ENCODE data around the gene SQSTM1. TPM values are rescaled to one million over a fixed set of nuclear protein-coding genes. Genes with fewer than 3 reads are reported as not detected.
"Not testable (repeated sequence)": the region's sequence is repeated elsewhere in the genome, so short reads cannot be mapped to it uniquely, and the experiment has no call there.

Gene SQSTM1
- total and polyA plus RNA-seq, 10 donors, result 105 to 328 (median 276) TPM

- no peaks in the 10 kb centered on the region for H3K9me3 ChIP-seq
- peak; percentile 58 for DNase-seq
- H3K27me3 ChIP-seq (replicated peaks in 1 of 7), result no peaks in the 10 kb centered on the region
- no peak overlapping the region for H3K27ac ChIP-seq
- peaks cover 0 to 21% (median 0%) of the 10 kb centered on the region in 6 donors for H3K4me1 ChIP-seq
- H3K36me3 ChIP-seq, result peaks cover 2 to 96% (median 60%) of the 10 kb centered on the region in 6 donors
- TF ChIP-seq POLR2AphosphoS5 (IDR thresholded peaks at IDR 0.05), result peak in 1 of 3 donors; percentile 6
- no peak for TF ChIP-seq CTCF (IDR thresholded peaks at IDR 0.05 in 8 of 11, conservative IDR thresholded peaks at IDR 0.05 in 3 of 11)
- 90 to 100% (median 94%) methylated on average over 7 to 16 of the region's 16 CpGs for WGBS, 5 donors
- intact Hi-C loops (cut with DNase I; ENCODE audit: low total_unique reads), result no loop called here
- no peak overlapping the region for H3K4me3 ChIP-seq
Measured at GRCh38 chr5:179869641-179870402, 49.1 kb downstream of the SQSTM1 start.

- no peak overlapping the region for H3K4me3 ChIP-seq
- H3K36me3 ChIP-seq, result peaks cover 2 to 96% (median 60%) of the 10 kb centered on the region in 6 donors
- TF ChIP-seq POLR2A (IDR thresholded peaks at IDR 0.05) (no peak), POLR2AphosphoS5 (IDR thresholded peaks at IDR 0.05) (peak in 1 of 3 donors; percentile 28), CTCF (IDR thresholded peaks at IDR 0.05 in 8 of 11, conservative IDR thresholded peaks at IDR 0.05 in 3 of 11) (peak in 5 of 11 experiments; percentile 11 to 58 (median 32))
- peaks cover 0 to 21% (median 0%) of the 10 kb centered on the region in 6 donors for H3K4me1 ChIP-seq
- no peaks in the 10 kb centered on the region for H3K27me3 ChIP-seq (replicated peaks in 1 of 7)
- 69 to 90% (median 88%) methylated on average over 4 to 17 of the region's 17 CpGs for WGBS, 5 donors
- no peaks in the 10 kb centered on the region for H3K9me3 ChIP-seq
- intact Hi-C loops (cut with DNase I; ENCODE audit: low total_unique reads), result no loop called here
- no peak overlapping the region for H3K27ac ChIP-seq
- peak; percentile 71 for DNase-seq
Measured at GRCh38 chr5:179870403-179870903, 49.7 kb downstream of the SQSTM1 start.

GRCh38 chr5:179870952-179871351 lies 50.2 kb downstream of the SQSTM1 start:
- H3K4me3 ChIP-seq, result no peak overlapping the region
- no peaks in the 10 kb centered on the region for H3K27me3 ChIP-seq (replicated peaks in 1 of 7)
- peak in 1 of 11 experiments; percentile 0 for TF ChIP-seq CTCF (IDR thresholded peaks at IDR 0.05 in 8 of 11, conservative IDR thresholded peaks at IDR 0.05 in 3 of 11)
- TF ChIP-seq POLR2AphosphoS5 (IDR thresholded peaks at IDR 0.05), result no peak
- no peak for TF ChIP-seq POLR2A (IDR thresholded peaks at IDR 0.05)
- peaks cover 0 to 16% (median 0%) of the 10 kb centered on the region in 6 donors for H3K4me1 ChIP-seq
- H3K9me3 ChIP-seq, result no peaks in the 10 kb centered on the region
- H3K36me3 ChIP-seq, result peaks cover 2 to 98% (median 64%) of the 10 kb centered on the region in 6 donors
- intact Hi-C loops (cut with DNase I; ENCODE audit: low total_unique reads), result no loop called here
- H3K27ac ChIP-seq, result no peak overlapping the region
- WGBS, 5 donors, result 82 to 93% (median 91%) methylated on average over 3 of the region's 3 CpGs
- DNase-seq, result peak; percentile 24

GRCh38 chr5:179871533-179871932 lies 50.8 kb downstream of the SQSTM1 start:
- H3K27me3 ChIP-seq (replicated peaks in 1 of 7); H3K27ac ChIP-seq; intact Hi-C loops (cut with DNase I; ENCODE audit: low total_unique reads); H3K9me3 ChIP-seq; H3K4me3 ChIP-seq; H3K4me1 ChIP-seq: not testable (repeated sequence)
- DNase-seq, result peak; percentile 51
- peaks cover 2 to 98% (median 68%) of the 10 kb centered on the region in 6 donors for H3K36me3 ChIP-seq
- 88 to 100% (median 93%) methylated on average over 8 to 14 of the region's 14 CpGs for WGBS, 5 donors

Data from spleen (tissue), 11 donors.